HCT116 (cell line): ENCODE measurements around the gene PROB1. TPM values are rescaled to one million over a fixed set of nuclear protein-coding genes. Genes with fewer than 3 reads are reported as not detected.
"Not testable (repeated sequence)": the region's sequence is repeated elsewhere in the genome, so short reads cannot be mapped to it uniquely, and the experiment has no call there.

Experiments used
- ATAC-seq: fragments of 200-7000 bp; cut with Tn5 transposase; 2 replicates; pipeline ENCODE4 v1.9.1; 2020; ENCODE audit warnings: mild to moderate bottlenecking, moderate library complexity
- BruUV-seq: library from RNA; stranded (reverse); fragments of 400-500 nt; replicated peaks from 2 replicates; lab custom pipeline; 2021; lab: Mats Ljungman, UMichigan
- CTCF ChIA-PET: fragments of 300-600 bp; sonication (Branson Sonifier 250); formaldehyde crosslinking; loops from one replicate; lab custom pipeline; 2021; ENCODE audit warnings: antibody characterized with exemption; lab: Charles Lee
- POLR2A ChIA-PET: fragments of 300-600, 350-600 bp; sonication (Branson Sonifier 250); formaldehyde crosslinking; loops from one replicate; lab custom pipeline; 2021; ENCODE audit warnings: antibody characterized with exemption; lab: Charles Lee
- RAD21 ChIA-PET, 2 experiments: fragments of 300-600 bp; sonication (Branson Sonifier 250); formaldehyde crosslinking; loops; one replicate each; lab custom pipeline; 2023; ENCODE audit warnings: low total read pairs in 2 of 2; ENCODE audit not compliant: uncharacterized antibody in 2 of 2, unreplicated experiment in 2 of 2, low non-redundant PET in 1 of 2; lab: Charles Lee
- DNase-seq: peaks from one replicate; pipeline ENCODE4 v3.0.0-alpha.2; 2010; ENCODE audit warnings: low read depth, low spot score
- H2AFZ ChIP-seq: fragments of 200-600 bp; shearing (Covaris generic), sonication (generic); 2 replicates; pipeline ENCODE4 v1.6.1; 2017; ENCODE audit warnings: low read depth, mixed run types, mixed read lengths, antibody characterized with exemption, low read length; ENCODE audit not compliant: poor library complexity, severe bottlenecking
- H3K27ac ChIP-seq: 2 replicates; pipeline ENCODE4 v1.5.1; 2012; ENCODE audit warnings: low read depth, low read length
- H3K27me3 ChIP-seq: fragments of 200-600 bp; sonication (generic); 2 replicates; pipeline ENCODE4 v1.6.1; 2016; ENCODE audit warnings: mixed run types, low read length, mixed read lengths; ENCODE audit not compliant: insufficient read depth
- H3K36me3 ChIP-seq, 2 experiments: fragments of 200-500 bp in 1 of 2; fragments of 200-600 bp in 1 of 2; sonication (Bioruptor generic) in 1 of 2; sonication (generic) in 1 of 2; 2 replicates each; pipeline versions ENCODE4 v1.5.1 to v1.6.1; 2014 to 2016; ENCODE audit warnings: low read length in 2 of 2, inconsistent platforms in 1 of 2, mixed read lengths in 1 of 2, mixed run types in 1 of 2; ENCODE audit not compliant: insufficient read depth in 2 of 2, control insufficient read depth in 1 of 2
- H3K4me1 ChIP-seq, 2 experiments: fragments of 200-600 bp in 1 of 2; sonication (generic) in 1 of 2; 2 replicates each; pipeline versions ENCODE4 v1.5.1 to v1.6.1; 2012 to 2017; ENCODE audit warnings: low read length in 2 of 2, inconsistent platforms in 1 of 2, mild to moderate bottlenecking in 1 of 2, mixed read lengths in 1 of 2, mixed run types in 1 of 2, moderate library complexity in 1 of 2; ENCODE audit not compliant: insufficient read depth in 2 of 2, control insufficient read depth in 1 of 2
- H3K4me2 ChIP-seq: fragments of 200-600 bp; sonication (generic); 2 replicates; pipeline ENCODE4 v1.6.1; 2017; ENCODE audit warnings: mixed run types, low read length, mixed read lengths
- H3K4me3 ChIP-seq, 2 experiments: fragments of 200-600 bp in 1 of 2; sonication (generic) in 1 of 2; replicated peaks in 1 of 2; 2 replicates each; pipeline ENCODE4 v1.5.1; 2011 to 2016; ENCODE audit warnings: low read length in 2 of 2, control low read depth in 1 of 2, low read depth in 1 of 2, mild to moderate bottlenecking in 1 of 2, mixed read lengths in 1 of 2, mixed run types in 1 of 2
- H3K79me2 ChIP-seq: fragments of 200-600 bp; sonication (generic); 2 replicates; pipeline ENCODE4 v1.6.1; 2017; ENCODE audit warnings: mild to moderate bottlenecking, mixed run types, low read length, moderate library complexity, mixed read lengths; ENCODE audit not compliant: insufficient read depth
- H3K9ac ChIP-seq: fragments of 200-600 bp; sonication (generic); 2 replicates; pipeline ENCODE4 v1.6.1; 2016; ENCODE audit warnings: low read length, mixed read lengths
- H3K9me2 ChIP-seq: fragments of 200-600 bp; sonication (generic), shearing (Covaris generic); 2 replicates; pipeline ENCODE4 v1.6.1; 2017; ENCODE audit warnings: mixed run types, mild to moderate bottlenecking, moderate library complexity; ENCODE audit not compliant: insufficient read depth
- H3K9me3 ChIP-seq, 2 experiments: fragments of 200-500 bp in 1 of 2; fragments of 200-600 bp in 1 of 2; sonication (Bioruptor generic) in 1 of 2; sonication (generic) in 1 of 2; 2 replicates each; pipeline ENCODE4 v1.6.1; 2014 to 2017; ENCODE audit warnings: low read length in 2 of 2, mixed read lengths in 2 of 2, inconsistent platforms in 1 of 2, low read depth in 1 of 2, mild to moderate bottlenecking in 1 of 2, mixed run types in 1 of 2, moderate library complexity in 1 of 2; ENCODE audit not compliant: control insufficient read depth in 1 of 2, insufficient read depth in 1 of 2
- H4K20me1 ChIP-seq: fragments of 200-600 bp; sonication (generic), shearing (Covaris generic); 2 replicates; pipeline ENCODE4 v1.6.1; 2017; ENCODE audit warnings: mixed run types, mild to moderate bottlenecking, moderate library complexity; ENCODE audit not compliant: insufficient read depth
- CTCF ChIP-seq, 3 experiments: fragments of 200-600 bp in 1 of 3; sonication (generic) in 1 of 3; IDR thresholded peaks in 2 of 3; conservative IDR thresholded peaks in 1 of 3; 2 replicates each; pipeline ENCODE4 v1.5.1; 2012 to 2017; ENCODE audit warnings: low read depth in 2 of 3, low read length in 2 of 3, antibody characterized with exemption in 1 of 3, borderline replicate concordance in 1 of 3, control low read depth in 1 of 3, mild to moderate bottlenecking in 1 of 3, mixed read lengths in 1 of 3, mixed run types in 1 of 3, moderate library complexity in 1 of 3; ENCODE audit not compliant: insufficient read depth in 1 of 3
- RAD21 ChIP-seq: IDR thresholded peaks from 2 replicates; pipeline ENCODE4 v1.6.1; 2012; ENCODE audit warnings: low read depth, mild to moderate bottlenecking
- ZBTB33 ChIP-seq: IDR thresholded peaks from 2 replicates; pipeline ENCODE4 v1.6.1; 2011; ENCODE audit warnings: mild to moderate bottlenecking, low read length, moderate library complexity; ENCODE audit not compliant: insufficient replicate concordance; ENCODE audit errors: extremely low read depth
- intact Hi-C: fragments of 100-400 bp; cut with micrococcal nuclease; formaldehyde crosslinking; loops from 2 replicates; pipeline ENCODE4 v1.10.0; 2022
- total RNA-seq: library from RNA; stranded (reverse); gene quantifications from one replicate; pipeline ENCODE4 v1.2.1, GENCODE V29; 2021; ENCODE audit not compliant: unreplicated experiment

Gene PROB1
- total RNA-seq, 1 experiment from 2014 or later, result 1.7 TPM

GRCh38 chr5:139358064-139358463 lies 36.8 kb downstream of the PROB1 start (continued):
- TF ChIP-seq ZBTB33 (no peak), RAD21 (no peak), CTCF (IDR thresholded peaks at IDR 0.05 in 2 of 3, conservative IDR thresholded peaks at IDR 0.05 in 1 of 3; ENCODE audit: borderline replicate concordance in 1 of 3, insufficient read depth in 1 of 3, low read depth in 2 of 3, low read length in 2 of 3) (no peak)

GRCh38 chr5:139355900-139356299 lies 39.0 kb downstream of the PROB1 start:
- intact Hi-C loops, H3K4me3 ChIP-seq, RAD21 ChIA-PET, BruUV-seq, H3K27ac ChIP-seq, H3K4me1 ChIP-seq, H3K27me3 ChIP-seq, CTCF ChIA-PET, H3K4me2 ChIP-seq, H3K9me2 ChIP-seq, DNase-seq, H3K9me3 ChIP-seq, ATAC-seq, H2AFZ ChIP-seq, POLR2A ChIA-PET, H4K20me1 ChIP-seq, H3K36me3 ChIP-seq, H3K9ac ChIP-seq: not testable (repeated sequence)
- peaks cover 100% of the 10 kb centered on the region for H3K79me2 ChIP-seq
